Tibial nerve (tissue), 4 donors: ENCODE data around the gene RIN3. TPM values are rescaled to one million over a fixed set of nuclear protein-coding genes. Genes with fewer than 3 reads are reported as not detected.

ENCODE experiments used
- DNase-seq, 2 donors: peaks; one replicate each; pipeline ENCODE4 v3.0.0-alpha.2; 2019; ENCODE audit warnings: low spot score in 2 of 2
- H3K27ac ChIP-seq, 4 donors: fragments of 200-600 bp; sonication (generic) in 3 of 4; one replicate each; pipeline ENCODE4 v1.5.1; 2017 to 2019; ENCODE audit warnings: mild to moderate bottlenecking in 1 of 4
- H3K27me3 ChIP-seq, 2 donors: fragments of 200-600 bp; sonication (generic) in 1 of 2; one replicate each; pipeline versions ENCODE4 v1.5.1 to v1.6.0; 2017 to 2019
- H3K36me3 ChIP-seq, 3 donors: fragments of 200-600 bp; sonication (generic); one replicate each; pipeline ENCODE4 v1.5.1; 2018 to 2019
- H3K4me1 ChIP-seq, 4 donors: fragments of 200-600 bp; sonication (generic) in 3 of 4; one replicate each; pipeline ENCODE4 v1.5.1; 2017 to 2019
- H3K4me3 ChIP-seq, 4 donors: fragments of 200-600 bp; sonication (generic) in 3 of 4; one replicate each; pipeline ENCODE4 v1.5.1; 2017 to 2019; ENCODE audit warnings: mild to moderate bottlenecking in 1 of 4, moderate library complexity in 1 of 4
- H3K9me3 ChIP-seq, 4 donors: fragments of 200-600 bp; sonication (generic) in 3 of 4; one replicate each; pipeline ENCODE4 v1.5.1; 2017 to 2019
- CTCF ChIP-seq, 5 experiments: fragments of 200-600 bp in 3 of 5; fragments of 450-650 bp in 2 of 5; sonication (generic) in 3 of 5; IDR thresholded peaks; one replicate each; pipeline ENCODE4 v1.5.1; 2016 to 2019; ENCODE audit warnings: antibody characterized with exemption in 5 of 5, mild to moderate bottlenecking in 3 of 5, moderate library complexity in 2 of 5
- EP300 ChIP-seq, 2 donors: sonication (generic); formaldehyde crosslinking; IDR thresholded peaks; one replicate each; pipeline ENCODE4 v1.6.1; 2017; ENCODE audit warnings: antibody characterized with exemption in 2 of 2, mild to moderate bottlenecking in 1 of 2
- POLR2A ChIP-seq, 2 donors: fragments of 450-650 bp; IDR thresholded peaks; one replicate each; pipeline ENCODE4 v1.6.1; 2017; ENCODE audit warnings: antibody characterized with exemption in 2 of 2, mild to moderate bottlenecking in 2 of 2, moderate library complexity in 2 of 2
- WGBS, 2 donors: methylation state at CpG; one replicate each; pipeline ENCODE4 v1.1.5; 2018; 5-methylcytosine and 5-hydroxymethylcytosine counted together
- total RNA-seq, 4 donors: library from RNA; depleted of rRNA; stranded (reverse); fragments of >200 nt; gene quantifications; one replicate each; pipeline ENCODE4 v1.1.0, GENCODE V29; 2016

RIN3 gene
- total RNA-seq, 4 donors from 2014 or later = 14.2 to 34.2 (median 15.5) TPM

GRCh38 chr14:92613681-92614260 is 100.2 kb downstream of the RIN3 start:
- TF ChIP-seq CTCF (IDR thresholded peaks at IDR 0.05) (no peak), EP300 (IDR thresholded peaks at IDR 0.05) (no peak), POLR2A (IDR thresholded peaks at IDR 0.05) (no peak)
- no peaks in the 10 kb centered on the region for H3K4me1 ChIP-seq
- H3K27ac ChIP-seq = no peak overlapping the region
- 86 to 91% methylated on average over 8 to 10 of the region's 10 CpGs for WGBS, 2 donors
- no peaks in the 10 kb centered on the region for H3K36me3 ChIP-seq
- H3K4me3 ChIP-seq = no peak overlapping the region
- no peaks in the 10 kb centered on the region for H3K27me3 ChIP-seq
- DNase-seq = no peak
- no peaks in the 10 kb centered on the region for H3K9me3 ChIP-seq

- TF ChIP-seq POLR2A (IDR thresholded peaks at IDR 0.05) (no peak), EP300 (IDR thresholded peaks at IDR 0.05) (no peak), CTCF (IDR thresholded peaks at IDR 0.05) (no peak)
- 74 to 91% methylated on average over 3 to 4 of the region's 4 CpGs for WGBS, 2 donors
These were observed 101.9 kb downstream of the RIN3 start for GRCh38 chr14:92615451-92615850.

GRCh38 chr14:92616178-92616577 is 102.6 kb downstream of the RIN3 start:
- H3K36me3 ChIP-seq = no peaks in the 10 kb centered on the region
- WGBS, 2 donors = 92 to 95% methylated on average over 5 of the region's 5 CpGs
- H3K4me1 ChIP-seq = no peaks in the 10 kb centered on the region
- H3K27me3 ChIP-seq = no peaks in the 10 kb centered on the region
- no peaks in the 10 kb centered on the region for H3K9me3 ChIP-seq
- no peak for TF ChIP-seq EP300 (IDR thresholded peaks at IDR 0.05)
- no peak for TF ChIP-seq CTCF (IDR thresholded peaks at IDR 0.05)
- no peak for TF ChIP-seq POLR2A (IDR thresholded peaks at IDR 0.05)
- no peak overlapping the region for H3K4me3 ChIP-seq
- H3K27ac ChIP-seq = no peak overlapping the region
- DNase-seq = no peak

More at GRCh38 chr14:92615451-92615850, 101.9 kb downstream of the RIN3 start:
- Histone ChIP-seq H3K4me1 (no peaks in the 10 kb centered on the region), H3K27me3 (no peaks in the 10 kb centered on the region), H3K27ac (no peak overlapping the region), H3K4me3 (no peak overlapping the region), H3K36me3 (no peaks in the 10 kb centered on the region), H3K9me3 (no peaks in the 10 kb centered on the region)
- DNase-seq = no peak

- DNase-seq = no peak
- Histone ChIP-seq H3K27me3 (no peaks in the 10 kb centered on the region), H3K4me1 (no peaks in the 10 kb centered on the region), H3K9me3 (peaks cover 0 to 9% (median 0%) of the 10 kb centered on the region in 4 donors), H3K36me3 (peaks cover 0 to 8% (median 0%) of the 10 kb centered on the region in 3 donors), H3K27ac (no peak overlapping the region), H3K4me3 (no peak overlapping the region)
- TF ChIP-seq POLR2A (IDR thresholded peaks at IDR 0.05) (no peak), CTCF (IDR thresholded peaks at IDR 0.05) (no peak), EP300 (IDR thresholded peaks at IDR 0.05) (no peak)
These were observed 104.0 kb downstream of the RIN3 start for GRCh38 chr14:92617581-92617980.

DNA sequence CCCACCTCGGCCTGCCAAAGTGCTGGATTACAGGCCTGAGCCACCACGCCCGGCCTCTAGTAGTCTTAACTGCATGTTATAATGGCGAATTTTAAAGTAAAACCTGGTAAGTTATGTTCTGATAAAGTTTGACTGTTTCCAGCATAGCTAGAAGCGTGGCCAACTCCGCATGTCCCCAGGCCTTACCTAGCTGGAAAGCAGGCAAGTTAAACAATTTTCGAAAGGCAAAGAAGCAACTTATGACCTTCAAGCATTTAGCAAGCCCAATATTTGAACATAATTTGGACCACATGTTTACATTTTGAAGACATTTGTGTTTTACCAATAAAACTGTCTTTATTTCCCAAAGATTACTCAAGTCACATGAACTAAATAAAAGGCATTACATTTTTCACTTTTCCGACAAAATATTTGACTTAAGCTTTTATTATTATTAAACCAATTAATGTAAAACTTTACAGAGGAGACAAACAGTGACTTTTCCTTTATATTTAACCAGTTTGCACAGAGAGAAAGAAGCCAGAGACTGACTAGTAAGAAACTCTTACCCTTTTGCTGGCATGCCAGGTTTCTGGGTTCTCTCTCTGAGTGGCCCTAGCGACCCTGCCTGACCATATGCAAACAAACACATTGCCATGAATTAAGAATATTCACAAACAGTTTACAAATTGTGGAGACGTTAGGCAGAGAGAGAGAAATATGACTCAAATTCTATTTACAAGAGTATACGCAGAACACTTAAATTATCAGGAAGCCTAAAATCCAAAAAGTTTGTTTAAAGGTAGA is 106.3 kb downstream of the RIN3 start:
- H3K27ac ChIP-seq = no peak overlapping the region
- TF ChIP-seq EP300 (IDR thresholded peaks at IDR 0.05) = no peak
- TF ChIP-seq POLR2A (IDR thresholded peaks at IDR 0.05) = no peak
- TF ChIP-seq CTCF (IDR thresholded peaks at IDR 0.05) = no peak
- no peak overlapping the region for H3K4me3 ChIP-seq
- peaks cover 0 to 8% (median 0%) of the 10 kb centered on the region in 3 donors for H3K36me3 ChIP-seq
- no peaks in the 10 kb centered on the region for H3K4me1 ChIP-seq
- peak in 1 of 2 donors; percentile 26 for DNase-seq
- 63 to 77% methylated on average over 11 of the region's 11 CpGs for WGBS, 2 donors
- peaks cover 0 to 21% (median 0%) of the 10 kb centered on the region in 4 donors for H3K9me3 ChIP-seq
- no peaks in the 10 kb centered on the region for H3K27me3 ChIP-seq
